GM18498 (cell line): ENCODE measurements around the gene FPGS.
"Not testable (repeated sequence)": the region's sequence is repeated elsewhere in the genome, so short reads cannot be mapped to it uniquely, and the experiment has no call there.

Experiments used
- ATAC-seq: cut with Tn5 transposase; IDR thresholded peaks from one replicate; pipeline ENCODE4 v1.9.1; 2021; ENCODE audit warnings: mild to moderate bottlenecking, moderate library complexity; ENCODE audit not compliant: unreplicated experiment

Gene FPGS

DNA sequence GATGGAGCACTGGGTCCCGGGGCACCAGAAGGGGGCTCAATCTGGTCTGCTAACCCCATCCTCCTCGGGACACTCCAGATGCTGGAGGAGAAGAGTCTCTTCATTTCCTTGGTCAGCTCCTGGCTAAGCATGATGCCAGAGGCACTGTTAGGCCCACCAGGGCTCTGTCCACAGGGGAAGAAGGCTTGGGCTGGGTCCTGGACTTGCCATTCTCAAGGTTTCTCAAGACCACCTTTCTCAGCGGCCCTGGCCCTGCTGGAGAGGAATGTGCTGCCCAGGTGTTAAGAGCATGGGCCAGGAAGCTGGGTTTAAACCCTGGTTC, 32.1 kb upstream of the FPGS start:
- ATAC-seq = no peak

DNA sequence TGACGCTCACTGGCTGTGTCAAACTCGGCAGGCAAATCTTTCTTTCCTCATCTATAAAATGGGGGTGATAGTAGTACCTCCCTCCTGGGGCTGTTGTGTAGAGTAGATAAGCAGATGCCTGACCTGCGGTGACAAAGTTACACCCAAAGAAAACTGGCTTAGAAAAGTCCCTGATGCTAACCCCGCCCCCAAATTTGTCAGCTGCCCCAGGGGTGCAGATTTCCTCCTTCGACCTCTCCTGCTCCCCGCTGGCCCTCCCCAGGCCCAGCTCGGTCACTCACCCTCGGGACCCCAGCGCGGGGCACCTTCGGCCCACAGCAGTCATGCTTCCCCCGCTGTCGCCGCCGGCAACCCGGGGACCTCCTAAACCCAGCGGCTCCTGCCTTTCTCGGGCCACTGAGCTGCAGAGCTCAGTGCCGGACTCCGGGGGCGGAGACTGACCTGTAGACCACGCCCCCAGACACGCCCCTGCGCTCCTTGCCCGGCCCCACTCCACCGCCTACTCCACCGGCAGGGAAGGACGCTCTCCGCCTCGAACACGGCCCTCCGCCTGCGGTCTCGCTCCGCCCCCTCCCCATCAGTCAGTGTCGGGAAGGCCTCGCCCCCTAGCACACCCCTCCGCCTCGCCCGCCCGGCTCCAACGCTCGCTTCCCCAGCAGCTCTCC, 31.6 kb upstream of the FPGS start:
- peak; percentile 91 for ATAC-seq

DNA sequence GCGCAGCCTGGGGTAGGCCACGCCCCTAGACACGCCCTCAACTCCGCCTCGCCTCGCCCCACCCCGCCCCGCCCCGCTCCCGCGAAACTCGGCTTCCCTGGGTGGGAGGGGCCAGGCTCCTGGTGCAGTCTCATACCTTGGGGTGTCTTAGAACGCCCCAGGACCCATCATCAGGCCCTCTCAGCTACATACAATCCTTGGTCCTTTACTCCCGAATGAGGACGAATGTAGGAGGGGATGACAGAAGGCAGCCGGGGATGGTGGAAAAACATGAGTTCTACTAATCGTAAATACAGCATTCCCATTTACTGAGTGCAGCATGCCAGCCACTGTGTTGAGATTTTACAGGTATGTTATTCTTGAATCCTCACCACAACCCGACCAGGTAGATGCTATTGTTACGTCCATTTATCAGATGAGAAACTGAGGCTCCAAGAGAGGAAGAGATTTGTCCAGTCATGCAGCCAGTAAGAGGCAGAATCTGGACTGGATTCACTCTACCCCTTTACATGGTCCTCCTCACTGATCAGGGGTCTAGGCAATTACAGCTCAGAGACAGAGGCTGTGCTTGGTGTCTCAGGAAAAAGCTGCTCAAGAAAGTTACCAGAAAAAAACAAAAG, 31.0 kb upstream of the FPGS start:
- no peak for ATAC-seq

DNA sequence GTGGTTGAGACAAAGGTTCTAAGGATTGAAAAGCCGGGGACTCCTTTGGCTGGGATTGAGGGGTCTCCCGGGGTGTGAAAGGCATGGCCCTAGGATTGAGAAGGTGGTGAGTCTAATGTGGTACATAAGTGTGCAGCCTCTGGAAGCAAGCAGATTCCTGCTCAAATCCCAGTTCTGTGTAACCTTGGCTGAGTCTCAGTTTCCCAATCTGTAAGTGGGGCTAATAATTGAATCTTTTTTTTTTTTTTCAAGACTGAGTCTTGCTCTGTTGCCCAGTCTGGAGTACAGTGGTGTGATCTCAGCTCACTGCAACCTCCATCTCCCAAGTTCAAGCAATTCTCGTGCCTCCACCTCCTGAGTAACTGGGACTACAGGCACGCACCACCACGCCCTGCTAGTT, 30.1 kb upstream of the FPGS start:
- no peak for ATAC-seq

DNA sequence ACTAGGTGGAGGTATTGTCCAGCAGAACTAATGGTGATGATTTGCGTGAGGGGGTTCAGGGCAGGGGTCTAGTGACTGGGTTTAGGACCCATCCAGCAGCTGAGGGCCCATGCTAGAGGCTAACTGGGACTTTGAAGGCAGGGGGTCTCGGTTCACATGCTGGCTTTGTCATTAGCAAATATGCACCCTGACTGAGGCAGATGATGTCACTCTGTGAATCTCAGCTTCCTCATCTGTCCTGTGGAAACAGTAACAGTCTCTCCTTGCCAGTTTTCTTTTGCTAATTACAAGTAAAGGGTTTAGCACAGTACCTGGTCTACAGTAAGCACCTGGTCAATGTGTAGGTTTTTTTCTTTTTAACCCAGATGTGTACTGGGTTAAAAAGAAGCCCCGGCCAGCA, 29.4 kb upstream of the FPGS start:
- ATAC-seq = no peak

DNA sequence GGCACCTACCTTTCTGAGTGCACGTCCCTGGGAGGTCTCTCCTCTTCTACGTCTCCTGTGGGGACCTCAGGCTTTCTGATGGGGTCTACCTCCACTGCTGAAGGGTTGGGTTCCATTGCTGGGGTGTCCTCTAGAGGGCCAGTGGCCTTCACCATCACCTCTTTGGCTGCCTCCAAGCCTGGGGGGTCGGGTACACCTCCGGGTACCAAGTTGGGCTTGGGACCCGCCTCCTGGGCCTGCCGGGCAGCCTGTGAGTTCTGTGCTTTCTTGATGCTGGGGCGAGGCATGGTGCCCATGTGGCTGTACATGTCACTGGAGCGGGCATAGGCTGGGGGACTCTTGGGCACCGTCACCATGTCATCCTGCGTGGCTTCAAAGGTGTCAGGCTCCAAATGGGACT, 28.7 kb upstream of the FPGS start:
- ATAC-seq = no peak

DNA sequence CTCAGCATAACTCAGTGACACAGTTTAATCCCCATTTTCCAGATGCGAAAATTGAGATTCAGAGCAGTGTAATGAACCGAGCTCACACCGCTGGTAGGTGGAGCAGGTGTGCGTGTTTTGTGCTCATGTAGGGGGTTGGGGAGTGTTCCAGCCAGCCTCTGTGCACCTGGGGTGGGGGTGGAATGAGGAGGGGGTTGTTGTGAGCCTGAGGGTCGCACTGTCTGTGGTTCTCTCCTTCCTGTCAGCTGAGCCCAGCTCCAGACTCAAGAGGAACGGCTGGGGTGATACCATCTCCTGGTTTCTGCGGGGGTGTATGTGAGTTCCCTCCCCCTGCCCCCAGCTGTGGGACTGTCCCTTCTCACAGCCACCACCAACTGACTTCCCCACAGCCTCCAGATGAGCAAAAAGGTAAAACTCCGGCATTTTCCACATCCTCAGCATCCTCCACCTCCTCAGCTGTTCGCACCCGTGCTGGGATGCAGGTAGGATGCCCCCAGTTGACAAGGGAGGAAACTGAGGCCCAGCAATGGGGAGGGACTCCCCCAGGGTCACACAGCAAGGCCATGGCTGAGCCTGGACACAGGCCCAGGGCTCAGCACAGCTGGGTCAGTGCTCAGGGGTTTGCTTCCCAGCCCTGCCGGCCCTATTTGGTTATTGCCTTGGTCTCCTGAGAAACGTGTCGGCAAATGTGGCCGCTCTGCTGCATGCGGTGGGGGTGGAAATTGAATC, 26.3 kb upstream of the FPGS start:
- ATAC-seq = peak; percentile 34

DNA sequence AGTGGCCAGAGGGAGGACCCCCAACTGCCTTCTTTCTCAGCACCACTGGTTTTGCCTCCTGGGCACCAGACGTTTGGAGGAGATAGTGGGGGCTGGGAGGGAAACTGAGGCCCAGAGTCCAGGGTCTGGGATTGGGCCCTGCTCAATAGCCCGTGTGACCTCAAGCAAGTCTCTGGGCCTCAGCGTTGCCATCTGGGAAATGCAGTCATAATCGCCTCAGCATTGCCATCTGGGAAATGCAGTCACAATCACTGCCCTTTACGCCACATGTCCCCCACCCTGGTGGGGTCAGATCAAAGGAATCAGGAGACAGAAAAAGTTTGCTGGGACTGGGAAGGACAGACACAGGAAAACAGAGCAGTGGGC, 25.8 kb upstream of the FPGS start:
- ATAC-seq = no peak

DNA sequence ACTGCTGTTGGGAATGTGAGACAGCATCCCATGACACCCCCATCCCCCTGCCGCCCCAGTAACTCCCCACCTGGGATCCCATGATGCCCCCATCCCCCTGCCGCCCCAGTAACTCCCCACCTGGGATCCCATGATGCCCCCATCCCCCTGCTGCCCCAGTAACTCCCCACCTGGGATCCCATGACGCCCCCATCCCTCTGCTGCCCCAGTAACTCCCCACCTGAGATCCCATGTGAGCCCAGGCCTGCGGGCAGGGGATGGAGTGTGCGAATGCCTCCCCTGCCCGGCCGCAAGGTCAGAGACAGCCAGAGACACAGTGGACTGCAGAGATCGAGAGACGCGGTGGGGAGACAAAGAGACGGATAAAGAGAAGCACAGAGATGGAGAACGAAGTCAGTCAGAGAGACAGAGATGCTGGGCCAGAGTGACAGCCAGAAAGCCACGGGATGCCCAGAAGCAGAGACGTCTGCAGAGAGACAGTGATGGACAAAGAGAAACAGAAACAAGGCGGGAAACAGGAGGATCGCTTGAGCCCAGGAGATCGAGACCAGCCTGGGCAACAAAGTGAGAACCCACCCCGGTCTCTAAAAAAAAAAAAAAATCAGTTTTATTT, 25.2 kb upstream of the FPGS start:
- no peak for ATAC-seq

DNA sequence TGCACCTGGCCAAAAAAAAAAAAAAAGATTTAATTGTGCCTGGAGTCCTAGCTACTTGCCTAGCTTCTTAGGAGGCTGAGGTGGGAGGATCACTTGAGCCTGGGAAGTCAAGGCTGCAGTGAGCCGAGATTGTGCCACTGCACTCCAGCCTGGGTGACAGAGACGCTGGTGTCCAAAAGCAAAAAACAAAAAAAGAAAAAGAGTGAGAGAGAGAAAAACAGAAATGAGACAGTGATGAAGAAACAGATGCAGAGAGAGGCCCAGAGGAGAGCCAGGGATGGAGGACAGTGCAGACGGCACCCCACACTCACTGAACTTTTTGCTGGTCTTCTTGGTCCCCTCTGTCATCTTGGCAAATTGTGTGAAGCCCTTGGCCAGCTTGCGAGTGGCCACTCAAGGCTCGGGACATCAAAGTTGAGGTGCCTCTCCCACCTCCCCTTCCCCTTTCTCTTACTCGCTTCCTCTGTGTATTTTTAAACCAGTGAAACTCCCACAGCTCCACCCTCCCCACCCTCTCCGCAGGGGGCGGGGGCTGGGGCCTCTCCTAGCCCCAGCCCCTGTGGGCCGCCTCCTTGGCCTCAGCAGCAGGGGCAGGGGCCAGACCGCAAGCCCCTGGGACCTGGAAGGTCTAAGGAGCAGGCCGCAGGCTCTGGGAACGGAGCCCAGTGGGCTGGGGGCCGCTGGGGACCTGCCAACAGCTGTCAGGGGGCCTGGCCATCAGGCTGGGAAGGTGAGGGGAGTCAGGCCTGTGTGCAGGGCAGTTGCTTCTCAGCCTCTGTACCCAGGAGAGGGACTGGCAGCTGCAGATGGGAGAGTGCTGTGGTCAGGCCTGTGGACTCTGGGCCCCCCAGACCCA, 24.2 kb upstream of the FPGS start, which contains the start of gene SH2D3C:
TSS of gene SH2D3C (minus strand) at position 387 of the 856 bp plus-strand sequence. CDS start at position 348, 39 bp downstream.
- peak; percentile 40 for ATAC-seq

DNA sequence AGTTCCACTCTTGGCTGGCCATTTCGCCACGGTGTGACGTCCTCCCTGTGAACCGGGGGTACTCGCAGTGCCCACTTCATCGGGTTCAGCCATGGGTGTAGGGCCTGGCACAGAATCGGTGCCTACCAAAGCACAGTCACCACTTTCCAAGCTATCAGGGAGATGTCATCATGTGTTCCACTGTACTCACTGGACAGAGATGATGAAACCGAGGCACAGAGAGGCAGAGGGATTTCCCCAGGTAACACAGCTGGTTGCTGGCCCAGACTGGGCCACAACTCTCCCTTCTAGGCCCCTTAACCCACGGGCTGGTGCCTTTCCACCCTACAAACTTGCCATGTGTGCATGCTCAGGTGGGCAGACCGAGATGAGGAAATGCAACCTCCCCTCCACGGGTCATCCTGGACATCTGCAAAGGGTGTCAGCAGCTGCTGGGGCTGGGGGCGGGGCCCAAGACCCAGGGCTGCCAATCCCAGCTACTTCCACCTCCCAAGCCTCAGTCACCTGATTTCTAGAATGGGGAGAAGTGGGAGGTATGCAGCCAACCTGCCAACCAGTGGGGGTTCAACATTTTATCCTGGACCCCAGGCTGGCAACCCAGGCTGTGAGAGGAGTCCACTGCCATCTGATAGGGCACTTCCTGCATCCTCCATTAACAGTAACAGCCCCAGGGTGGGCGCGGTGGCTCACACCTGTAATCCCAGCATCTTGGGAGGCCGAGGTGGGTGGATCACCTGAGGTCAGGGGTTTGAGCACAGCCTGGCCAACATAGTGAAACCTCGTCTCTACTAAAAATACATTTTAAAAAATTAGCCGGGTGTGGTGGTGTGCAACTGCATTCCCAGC, 23.3 kb upstream of the FPGS start:
- peak; percentile 42 for ATAC-seq

DNA sequence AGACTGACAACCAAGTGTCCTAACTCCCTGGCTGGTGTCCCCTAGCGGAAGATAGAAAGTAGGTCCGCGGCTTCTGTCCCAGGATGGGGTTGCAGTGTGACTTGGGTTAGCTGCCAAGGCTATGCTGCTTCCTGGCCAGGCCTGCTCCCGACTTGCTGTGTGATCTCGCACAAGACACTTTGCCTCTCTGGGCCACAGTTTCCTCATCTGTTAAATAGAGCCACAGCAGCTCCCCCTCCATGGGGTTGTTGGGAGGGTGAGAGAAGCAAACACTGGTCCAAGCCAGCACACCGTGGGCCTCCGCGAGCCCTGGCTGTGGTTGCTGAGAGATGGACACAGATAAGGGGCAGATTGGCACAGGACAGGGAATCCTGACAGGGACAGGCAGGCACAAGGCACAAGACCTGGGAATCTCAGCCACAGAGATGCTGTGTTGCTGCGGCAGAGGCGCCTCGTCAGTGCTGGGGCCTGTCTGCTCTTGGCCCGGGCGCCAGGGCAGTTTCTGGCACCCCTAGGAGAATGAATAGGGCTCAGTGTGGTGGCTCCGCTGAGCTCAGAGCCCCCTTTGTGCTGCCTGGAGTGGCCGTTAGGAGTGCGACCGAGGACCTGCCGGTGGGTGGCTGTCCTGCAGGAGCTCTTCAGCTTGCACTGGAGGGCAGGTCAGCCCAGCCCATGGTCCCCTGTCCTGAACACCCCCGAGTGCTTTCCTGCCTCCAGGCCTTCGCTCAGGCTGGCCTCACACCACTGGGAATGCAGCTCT, 22.4 kb upstream of the FPGS start:
- ATAC-seq = no peak

DNA sequence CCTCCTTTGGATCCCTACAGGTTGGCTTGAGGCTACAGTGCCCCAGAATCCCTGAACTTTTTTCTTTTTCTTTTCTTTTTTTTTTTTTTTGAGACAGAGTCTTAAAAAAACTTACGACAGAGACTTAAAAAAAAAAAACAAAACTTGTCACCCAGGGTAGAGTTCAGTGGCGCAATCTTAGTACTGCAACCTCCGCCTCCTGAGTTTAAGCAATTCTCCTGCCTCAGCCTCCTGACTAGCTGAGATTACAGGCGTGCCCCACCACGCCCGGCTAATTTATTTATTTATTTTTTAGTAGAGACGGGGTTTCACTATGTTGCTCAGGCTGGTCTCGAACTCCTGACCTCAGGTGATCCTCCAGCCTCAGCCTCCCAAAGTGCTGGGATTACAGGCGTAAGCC, 21.8 kb upstream of the FPGS start:
- ATAC-seq = not testable (repeated sequence)

DNA sequence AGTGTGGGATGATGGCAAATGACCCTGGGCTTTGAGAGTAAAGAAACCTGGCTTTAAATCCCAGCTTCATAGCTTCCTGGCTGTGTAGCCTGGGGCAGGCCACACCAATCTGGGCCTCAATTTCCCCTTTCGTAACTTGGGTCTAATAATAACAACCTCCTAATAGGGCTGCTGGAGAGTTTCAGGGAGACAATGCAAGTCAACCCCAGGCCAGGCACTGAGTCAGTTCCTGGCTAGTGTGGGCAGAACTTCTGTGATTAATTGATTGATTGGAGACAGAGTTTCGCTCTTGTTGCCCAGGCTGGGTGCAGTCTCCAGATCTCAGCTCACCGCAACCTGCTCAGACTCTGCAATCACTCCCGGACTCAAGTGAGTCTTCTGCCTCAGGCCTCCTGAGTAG, 20.9 kb upstream of the FPGS start:
- ATAC-seq = no peak

DNA sequence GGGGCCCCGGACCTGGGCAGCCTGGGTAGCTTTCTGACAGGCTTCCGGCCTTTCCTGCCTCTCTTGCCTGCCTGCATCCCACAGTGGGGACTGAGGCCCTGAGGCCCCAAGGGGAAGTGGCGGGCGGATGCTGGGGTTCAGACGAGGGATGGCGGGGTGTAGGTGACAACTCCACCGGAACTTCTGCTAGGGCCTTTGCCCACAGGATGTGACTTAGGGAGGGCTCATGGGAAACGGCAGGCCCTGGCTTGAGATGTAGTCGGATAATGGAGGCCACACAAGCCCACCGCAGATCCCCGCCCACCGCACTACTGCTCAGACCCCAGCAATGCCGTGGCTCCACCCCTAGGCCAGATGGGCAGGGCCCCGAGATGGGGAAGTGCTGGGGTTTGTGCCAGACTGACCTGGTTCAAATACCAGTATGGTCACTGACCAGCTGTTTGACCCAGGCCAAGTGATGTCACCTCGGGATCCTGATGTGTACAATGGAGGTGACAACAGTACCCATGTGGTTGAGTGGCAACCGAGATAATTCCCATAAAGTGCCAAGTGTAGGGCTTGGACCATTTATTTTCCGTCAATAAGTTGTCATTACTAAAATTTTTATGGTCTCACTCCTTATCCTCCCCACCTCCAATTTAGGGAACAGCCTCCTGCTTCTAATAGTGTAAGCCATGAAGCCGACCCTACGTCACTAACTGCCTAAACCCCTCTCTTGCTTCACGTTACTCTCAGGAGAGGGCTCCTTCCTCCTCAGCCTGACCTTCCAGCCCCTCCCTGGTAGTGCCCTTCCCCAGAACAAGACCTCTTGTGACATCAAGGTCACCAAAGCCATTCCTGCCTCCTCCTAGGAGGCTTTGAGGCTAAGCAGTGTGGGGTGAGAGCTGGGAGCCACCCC, 19.3 kb upstream of the FPGS start:
- ATAC-seq = no peak

DNA sequence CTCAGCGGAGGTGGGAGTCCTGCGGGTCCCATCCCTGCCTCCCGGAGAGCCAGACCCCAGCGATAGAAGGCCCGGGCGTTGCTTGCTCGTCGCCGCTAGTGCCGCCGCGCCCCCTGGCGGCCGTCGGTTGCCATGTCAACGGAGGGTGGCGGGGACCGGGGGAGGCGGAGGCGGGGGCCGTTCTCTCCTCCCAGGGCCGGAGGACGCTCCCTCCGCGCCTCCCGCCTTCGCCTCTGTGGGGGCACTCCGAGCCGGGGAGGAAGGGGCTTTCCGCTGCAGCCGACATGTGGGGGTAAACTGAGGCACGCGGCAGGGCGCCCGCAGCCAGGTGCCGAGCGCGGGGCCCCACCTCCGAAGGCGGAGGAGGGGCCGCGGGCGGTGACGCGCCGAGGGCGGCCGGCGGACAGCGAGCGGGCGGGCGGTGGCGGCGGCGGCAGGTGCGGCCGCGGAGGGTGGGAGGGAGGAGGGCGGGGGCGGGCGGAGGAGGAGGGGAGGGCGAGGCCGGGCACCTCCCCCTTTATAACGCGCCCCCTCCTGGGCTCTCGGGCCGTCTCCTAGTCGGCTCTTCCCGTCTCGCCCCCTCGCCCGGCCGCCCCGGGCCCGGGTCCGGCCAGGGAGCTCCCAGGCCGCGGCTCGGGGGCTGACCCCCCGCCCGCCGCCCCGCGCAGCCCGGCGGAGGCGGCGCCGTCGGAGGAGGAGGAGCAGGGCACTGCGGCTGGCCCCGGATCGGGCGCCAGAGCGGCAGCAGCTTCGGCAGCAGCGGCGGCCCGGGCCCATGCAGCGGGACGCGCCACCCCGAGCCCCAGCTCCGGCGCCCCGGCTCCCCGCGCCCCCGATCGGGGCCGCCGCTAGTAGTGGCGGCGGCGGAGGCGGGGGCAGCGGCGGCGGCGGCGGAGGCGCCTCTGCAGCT, 17.4 kb upstream of the FPGS start:
- ATAC-seq = peak; percentile 56
